Suppressor macrophage treated with lipopolysaccharide for 4 hours (primary cell): ENCODE results near the gene PRR13.
"Not testable (repeated sequence)": the region's sequence is repeated elsewhere in the genome, so short reads cannot be mapped to it uniquely, and the experiment has no call there.

Source experiments
- DNase-seq: peaks from one replicate; pipeline ENCODE4 v3.0.0-alpha.2; 2020

PRR13 gene

DNA sequence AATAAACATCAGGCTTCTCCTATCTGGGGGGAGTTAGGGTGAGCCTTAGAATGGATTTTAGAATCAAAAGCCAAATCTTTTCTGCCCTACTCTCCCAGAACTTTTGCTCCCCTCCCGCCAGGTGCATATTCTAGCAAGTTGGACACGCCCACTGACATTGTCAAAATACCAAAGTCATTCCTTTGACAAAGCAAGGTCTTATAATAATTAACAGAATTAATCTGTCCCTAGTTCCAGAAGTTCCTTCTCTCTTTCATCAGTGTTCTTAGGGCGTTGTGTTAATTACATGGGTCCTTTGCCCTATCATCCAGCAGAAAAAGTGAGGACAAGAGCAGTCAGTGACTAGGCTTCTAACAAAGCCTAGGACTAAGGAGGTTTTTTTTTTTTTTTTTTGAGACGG, 2.4 kb downstream of the PRR13 start:
- DNase-seq, result no peak

DNA sequence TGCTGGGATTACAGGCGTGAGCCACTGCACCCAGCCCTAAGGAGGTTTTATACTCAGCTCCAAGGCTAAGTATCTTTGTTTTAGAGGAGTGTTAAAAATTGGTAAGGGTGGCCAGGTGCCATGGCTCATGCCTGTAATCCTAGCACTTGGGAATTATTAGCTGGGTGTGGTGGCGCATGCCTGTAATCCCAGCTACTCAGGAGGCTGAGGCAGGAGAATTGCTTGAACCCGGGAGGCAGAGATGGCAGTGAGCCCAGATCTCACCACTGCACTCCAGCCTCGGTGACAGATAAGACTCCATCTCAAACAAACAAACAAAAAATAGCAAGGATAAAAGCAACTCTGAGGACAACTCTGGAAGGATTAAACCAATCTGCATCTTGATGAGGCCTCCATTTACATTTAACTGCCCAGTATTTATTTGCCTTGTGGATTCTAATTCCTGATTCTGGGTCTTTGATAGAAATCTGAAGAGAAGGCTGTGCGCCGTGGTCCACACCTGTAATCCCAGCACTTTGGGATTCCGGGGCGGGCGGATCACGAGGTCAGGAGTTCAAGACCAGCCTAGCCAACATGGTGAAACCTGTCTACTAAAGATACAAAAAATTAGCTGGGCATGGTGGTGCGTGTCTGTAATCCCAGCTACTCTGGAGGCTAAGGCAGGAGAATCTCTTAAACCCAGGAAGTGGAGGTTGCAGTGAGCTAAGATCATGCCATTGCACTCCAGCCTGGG, 3.2 kb downstream of the PRR13 start:
- DNase-seq, result not testable (repeated sequence)

DNA sequence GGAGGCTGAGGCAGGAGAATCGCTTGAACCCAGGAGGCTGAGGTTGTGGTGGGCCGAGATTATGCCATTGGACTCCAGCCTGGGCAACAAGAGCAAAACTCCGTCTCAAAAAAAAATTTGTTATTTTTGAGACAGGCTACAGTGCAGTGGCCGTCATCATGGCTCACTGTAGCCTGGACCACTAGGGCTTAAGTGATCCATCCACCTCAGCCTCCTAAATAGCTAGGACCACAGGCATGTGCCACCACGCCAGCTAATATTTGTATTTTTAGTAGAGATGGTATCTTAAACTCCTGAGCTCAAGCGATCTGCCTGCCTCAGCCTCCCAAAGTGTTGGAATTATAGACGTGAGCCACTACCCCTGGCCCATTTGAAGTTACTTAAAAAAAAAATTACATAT, 9.4 kb downstream of the PRR13 start:
- DNase-seq, result no peak

DNA sequence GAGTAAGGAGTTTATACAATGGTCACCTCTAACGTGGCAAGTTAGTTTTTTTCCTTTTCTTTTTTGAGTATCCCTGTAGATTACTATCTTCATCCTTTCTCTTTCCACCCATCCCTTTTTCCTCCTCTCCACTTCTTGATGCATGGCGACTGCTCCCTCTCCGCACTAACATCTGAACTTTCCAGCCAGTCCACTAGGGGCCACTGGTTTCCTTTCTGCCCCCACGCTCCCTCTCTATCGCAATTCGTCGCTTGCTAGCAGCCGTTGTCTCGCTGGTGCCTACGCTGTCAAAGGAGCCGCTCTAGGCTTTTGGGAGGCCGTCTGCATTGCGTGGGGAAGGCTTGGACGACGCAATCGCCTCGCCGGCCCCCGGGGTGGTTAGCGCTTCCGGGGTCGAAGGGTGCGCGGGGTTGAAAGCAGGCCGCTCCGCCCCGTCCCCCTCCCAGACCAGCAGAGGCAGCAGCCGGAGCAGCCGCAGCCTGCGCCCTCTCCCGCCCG, 10.2 kb downstream of the PRR13 start, which contains the start of gene PCBP2:
Gene PCBP2 (plus strand): TSS at position 442 of the 498 bp plus-strand sequence. CDS start 2,699 bp downstream, outside the sequence.
- DNase-seq, result peak; percentile 100

DNA sequence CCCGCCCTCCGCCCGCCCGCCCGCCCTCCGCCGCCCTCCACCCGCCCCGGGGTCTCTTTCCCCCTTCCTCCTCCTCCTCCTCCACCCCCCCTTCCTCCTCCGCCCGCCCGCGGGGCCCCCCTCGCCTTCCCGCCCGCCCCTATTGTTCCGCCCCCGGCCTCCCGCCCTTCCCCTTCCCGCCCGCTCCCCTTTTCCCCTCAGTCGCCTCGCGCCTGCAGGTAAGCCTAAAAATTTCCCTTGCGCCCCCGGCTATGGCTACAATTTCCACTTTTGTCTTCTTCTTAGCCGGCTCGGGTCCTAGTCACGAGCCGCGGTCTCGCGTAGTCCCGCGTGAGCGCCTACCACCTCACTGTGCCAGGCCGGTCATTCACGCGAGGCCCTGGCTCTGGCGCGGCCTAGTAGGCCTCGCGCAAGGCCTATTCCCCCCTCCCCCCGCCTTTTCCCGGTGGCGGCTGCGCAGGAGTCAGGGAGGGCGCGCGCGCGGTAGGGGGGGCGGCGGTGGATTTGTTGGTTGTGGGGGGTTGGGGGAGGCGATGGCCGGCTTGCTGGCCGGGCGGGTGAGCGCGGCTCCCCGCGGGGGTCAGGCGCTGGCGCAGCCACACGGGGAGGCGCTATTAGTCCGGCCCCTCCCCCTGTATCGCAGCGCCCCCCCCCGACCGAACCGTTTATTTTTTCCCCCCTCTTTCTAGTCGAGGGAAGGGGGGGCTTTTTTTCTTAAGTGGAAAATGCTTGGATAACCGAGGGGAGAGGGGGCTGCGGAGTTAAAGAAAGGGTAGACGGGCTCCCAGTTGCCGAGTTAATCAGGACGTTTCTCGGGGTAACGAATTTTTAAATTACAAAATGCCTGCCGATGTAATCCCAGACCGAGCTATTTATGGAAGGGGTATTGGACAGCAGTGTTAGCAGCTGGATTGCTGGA, 10.9 kb downstream of the PRR13 start:
- peak; percentile 83 for DNase-seq

DNA sequence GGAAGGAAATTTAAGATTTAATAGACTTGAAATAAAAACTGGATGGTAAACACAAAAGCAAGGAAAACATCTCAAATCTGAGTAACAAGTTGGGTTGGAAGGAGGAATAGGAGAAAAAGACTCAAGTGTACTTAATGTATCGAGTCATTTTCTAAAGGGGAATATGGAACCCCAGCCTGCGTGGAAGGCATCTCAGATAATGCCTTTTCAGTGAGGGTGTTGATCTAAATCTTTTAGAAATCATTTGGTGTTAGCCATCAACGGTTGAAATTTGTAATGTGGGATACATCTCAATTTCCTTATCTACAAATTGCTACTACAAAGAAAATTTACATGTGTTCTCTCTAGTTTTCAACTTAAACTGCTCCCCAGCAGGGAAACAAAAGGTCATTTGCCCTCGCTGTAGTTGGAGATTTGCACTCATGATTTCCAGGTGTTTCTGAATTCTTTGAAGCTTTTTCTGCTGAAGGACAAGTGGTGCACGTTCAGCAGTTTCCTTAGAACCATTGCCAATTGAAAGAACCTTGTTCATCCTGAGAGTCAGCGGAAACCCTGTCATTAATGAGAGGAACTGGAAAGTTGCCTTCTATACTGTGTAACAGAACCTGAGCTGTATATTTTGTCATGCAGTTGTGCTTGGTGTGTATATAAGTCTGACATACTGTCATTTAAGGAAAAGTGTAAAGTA, 12.6 kb downstream of the PRR13 start:
- no peak for DNase-seq

DNA sequence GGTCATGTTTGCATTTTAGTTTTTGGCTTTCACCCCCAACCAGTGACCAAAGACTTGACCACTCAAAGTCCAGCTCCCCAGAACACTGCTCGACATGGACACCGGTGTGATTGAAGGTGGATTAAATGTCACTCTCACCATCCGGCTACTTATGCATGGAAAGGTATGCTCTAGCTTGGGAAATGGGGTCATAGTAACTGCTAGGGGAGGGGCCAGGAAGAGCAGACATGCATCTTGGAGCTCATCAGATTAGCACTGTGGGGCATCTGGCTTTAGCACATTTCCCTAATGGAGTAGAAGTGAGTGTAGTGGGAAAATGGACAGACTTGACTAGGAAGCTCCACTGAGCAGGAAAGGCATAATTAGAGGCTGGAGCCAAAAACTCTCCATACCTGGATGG, 13.2 kb downstream of the PRR13 start:
- DNase-seq, result no peak

DNA sequence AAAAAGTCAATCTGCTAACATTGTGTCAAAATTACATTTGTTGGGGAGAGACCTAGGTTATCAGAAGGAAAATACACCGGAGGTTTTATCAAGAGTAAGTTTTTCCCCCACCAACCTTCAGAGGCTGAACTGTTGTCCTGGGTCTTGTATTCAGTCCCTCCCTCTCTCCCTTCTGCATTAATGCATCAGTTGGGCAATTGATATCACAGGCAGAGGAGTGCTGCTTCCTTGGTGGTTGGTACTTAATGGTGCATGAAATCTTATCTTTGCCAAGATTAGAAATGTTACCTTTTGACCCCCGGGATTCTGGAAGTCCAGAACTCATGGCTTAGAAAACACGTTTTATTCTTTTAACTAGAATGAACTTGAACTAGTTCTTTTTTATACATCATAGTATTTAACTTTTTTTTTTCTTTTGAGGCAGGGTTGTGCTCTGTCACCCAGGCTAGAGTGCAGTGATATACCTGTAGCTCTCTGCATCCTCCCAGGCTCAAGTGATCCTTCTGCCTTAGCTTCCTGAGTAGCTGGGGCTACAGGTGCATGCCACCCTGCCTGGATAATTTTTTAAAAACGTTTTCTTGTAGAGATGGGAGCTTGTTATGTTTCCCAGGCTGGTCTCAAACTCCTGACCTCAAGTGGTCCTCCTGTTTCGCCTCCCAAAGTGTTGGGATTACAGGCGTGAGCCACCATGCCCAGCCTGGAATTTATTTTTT, 15.3 kb downstream of the PRR13 start:
- no peak for DNase-seq

DNA sequence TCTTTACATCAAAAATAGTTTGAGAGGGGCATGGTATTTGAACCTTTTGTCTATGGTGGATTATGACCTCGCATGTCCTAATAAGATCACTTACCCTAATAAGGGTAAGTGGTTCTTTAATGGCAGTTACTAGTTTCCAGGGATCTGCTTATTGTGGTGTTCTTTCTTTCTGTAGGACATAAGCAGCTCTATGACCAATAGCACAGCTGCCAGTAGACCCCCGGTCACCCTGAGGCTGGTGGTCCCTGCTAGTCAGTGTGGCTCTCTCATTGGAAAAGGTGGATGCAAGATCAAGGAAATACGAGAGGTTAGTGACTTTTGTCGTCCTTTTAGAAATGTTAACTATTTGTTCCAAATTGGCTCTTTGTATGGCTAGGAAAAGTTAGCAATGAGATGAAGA, 17.6 kb downstream of the PRR13 start:
- no peak for DNase-seq

DNA sequence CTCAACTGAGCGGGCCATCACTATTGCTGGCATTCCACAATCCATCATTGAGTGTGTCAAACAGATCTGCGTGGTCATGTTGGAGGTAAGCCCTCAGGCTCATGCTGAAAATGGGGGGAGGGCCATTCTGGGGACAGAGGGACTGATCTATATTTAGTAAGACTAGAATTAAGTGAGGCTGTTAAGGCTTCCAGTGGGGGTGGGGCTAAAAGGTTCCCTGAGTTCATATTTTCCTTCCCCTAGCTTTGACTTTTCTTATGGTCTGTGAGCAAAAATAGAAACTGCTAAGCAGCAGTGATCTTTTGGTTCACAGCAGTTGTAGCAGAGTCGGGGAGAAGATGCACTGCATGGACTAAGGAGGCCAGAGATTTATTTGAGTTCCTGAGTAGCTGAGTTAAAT, 19.5 kb downstream of the PRR13 start:
- no peak for DNase-seq

DNA sequence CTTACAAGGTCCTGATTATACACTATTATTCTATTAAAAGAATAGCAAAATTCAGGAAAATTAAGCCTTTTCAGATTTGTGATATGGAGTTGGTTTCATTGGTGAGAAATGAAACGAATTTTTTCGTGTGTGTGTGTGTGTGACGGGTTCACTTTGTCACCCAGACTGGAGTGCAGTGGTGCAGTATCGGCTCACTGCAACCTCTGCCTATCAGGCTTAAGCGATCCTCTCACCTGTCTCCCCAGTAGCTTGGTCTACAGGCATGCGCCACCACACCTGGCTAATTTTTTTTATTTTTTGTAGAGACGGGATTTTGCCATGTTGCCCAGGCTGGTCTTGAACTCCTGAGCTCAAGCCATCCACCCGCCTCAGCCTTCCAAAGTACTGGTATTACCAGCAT, 20.1 kb downstream of the PRR13 start:
- no peak for DNase-seq

DNA sequence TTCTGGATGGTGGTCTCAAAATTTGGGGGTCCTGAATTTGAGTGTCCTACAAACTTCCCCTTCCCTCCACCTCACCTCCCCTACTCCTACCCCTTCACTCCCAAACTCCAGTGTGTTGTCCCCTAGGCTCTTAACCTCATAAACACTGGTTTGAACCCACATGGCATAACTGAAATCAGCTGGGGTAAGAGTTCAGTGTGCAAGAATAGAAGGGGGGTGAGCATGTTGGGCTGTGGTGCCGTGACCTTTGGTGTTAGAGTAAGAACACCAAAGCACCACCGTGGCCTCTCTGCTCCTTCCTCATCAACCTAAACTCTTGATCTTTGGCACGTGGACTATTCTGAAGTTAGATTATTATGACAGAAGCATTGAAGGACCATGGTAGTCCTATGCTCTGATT, 21.4 kb downstream of the PRR13 start:
- no peak for DNase-seq

DNA sequence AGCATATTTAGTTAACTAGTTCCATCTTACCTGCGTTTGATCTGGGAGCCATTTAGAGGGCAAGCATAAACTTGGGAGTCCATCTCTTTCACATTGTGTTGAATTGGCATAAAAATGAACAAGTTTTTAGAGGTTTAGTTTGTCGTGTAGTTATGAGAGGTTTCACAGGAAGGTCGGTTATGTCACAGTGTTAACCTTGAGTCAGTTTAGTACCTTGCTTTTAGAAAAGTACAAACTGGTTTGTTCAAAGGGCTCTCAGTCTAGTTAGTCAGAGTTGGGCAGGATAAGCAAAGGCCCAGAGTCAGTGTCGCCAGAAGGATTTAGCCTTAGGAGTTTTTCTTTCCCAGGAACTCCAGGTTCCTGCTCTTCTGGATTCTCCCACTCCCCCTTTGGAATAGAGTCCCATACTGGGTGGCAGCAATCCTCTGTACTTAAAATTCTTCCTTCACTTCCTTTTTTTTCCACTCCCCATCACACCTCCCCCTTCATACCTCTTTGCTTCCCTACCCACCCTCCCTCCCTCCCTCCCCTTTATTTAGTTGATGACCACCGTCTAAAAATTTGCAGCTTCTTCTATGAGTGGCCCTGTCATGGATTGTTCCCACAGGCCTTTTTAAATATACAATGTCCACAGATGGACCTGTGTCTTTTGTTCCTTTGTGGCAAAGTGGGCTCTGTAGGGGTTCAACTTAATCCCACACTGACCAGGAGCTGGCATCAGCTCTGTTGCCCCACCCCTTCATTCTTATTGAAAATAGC, 22.4 kb downstream of the PRR13 start:
- DNase-seq, result no peak

DNA sequence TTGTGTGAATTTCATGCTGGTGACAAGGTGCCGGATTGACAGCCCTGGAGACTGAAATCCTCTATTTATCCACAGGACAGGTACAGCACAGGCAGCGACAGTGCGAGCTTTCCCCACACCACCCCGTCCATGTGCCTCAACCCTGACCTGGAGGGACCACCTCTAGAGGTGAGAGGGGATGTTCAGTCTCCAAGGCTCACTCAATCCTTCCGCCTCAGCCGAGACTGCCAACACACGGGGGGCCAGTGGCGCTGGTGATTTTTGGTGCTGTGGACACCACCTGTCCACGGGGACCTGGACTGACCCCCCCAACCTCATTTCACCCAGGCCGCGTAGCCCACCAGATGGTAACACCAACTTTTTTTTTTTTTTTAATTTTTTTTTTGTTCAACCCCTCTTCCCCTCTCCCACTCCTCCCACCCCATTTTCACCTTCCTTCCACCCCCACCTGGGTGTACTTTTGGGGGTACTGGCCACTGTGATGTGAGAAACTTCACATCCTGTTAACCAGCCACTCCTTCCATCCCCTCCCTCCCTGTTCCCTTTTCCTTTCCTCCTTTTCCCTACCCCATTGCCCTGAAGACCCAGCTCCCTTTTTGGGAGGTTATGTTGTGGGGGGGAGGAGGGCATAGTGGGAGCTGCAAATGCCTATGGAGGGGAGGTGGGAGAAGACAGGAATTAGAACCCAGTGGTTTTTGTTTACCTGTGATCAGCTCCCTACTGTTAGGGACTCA, 23.3 kb downstream of the PRR13 start:
- no peak for DNase-seq

DNA sequence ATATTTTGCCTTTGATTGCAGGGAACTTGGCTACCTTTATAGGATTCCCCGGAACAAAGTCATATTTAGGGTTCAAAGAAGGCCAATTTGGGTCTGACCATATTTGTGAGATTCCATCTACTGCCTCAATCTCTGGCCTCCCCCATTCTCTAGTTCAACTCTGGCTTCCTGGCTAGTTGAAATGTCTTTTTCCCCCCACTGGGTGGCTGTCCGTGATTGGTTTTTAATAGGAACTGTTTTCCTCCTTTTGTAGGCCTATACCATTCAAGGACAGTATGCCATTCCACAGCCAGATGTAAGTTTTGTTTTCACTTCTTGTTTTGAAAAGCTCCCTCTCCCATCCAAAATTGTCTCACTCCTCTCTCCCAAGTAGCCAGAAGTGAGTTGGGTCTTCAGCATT, 24.1 kb downstream of the PRR13 start:
- peak; percentile 34 for DNase-seq

DNA sequence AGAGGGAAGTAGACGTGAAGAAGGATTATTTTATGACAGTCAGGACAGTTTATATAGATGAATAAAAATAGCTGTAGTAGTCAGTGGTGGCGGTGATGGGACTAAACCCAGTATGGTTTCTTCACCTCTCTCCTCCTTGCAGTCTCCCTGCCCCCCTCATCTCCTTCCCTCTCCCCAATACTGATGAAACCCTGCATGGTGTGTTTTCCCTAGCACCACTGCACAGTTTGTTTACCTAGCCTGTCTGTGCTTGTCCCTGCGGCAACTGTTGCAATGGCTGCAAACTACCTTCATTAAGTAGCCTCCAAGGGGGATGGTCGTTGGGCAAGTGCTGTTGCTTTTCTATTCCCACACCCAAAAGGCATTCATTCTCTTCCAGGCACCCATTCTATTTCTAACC, 25.1 kb downstream of the PRR13 start:
- no peak for DNase-seq

DNA sequence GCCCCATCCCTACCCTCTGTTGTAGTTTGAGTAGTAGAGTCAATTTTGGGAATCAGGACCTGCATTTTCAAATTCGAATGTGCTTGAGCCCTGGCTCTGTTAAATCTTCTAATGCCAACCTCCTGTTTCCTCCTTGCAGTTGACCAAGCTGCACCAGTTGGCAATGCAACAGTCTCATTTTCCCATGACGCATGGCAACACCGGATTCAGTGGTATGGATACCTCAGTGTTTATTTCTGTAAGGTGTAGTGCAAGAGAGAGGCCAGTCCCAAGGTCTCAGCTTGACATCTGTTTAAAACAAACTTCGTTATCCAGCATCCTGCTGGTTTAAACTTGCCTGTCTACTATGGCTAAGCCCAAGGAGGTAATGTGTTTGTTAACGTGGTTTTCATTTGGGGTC, 25.5 kb downstream of the PRR13 start:
- no peak for DNase-seq

DNA sequence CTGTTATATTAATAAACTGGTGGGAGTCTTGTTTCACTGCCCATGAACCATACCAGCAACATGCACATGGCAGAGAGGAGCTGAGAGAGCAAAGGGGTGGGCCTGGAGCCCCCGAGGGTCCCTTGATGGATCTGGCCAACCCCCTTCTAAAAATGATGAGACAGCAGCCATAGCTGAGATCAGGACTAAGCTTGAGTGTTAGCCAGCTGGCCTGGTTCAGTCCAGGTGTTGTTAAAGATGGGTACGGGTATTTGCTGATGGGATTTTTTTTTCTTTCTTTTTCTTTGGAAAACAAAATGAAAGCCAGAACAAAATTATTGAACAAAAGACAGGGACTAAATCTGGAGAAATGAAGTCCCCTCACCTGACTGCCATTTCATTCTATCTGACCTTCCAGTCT, 26.3 kb downstream of the PRR13 start:
- DNase-seq, result no peak

DNA sequence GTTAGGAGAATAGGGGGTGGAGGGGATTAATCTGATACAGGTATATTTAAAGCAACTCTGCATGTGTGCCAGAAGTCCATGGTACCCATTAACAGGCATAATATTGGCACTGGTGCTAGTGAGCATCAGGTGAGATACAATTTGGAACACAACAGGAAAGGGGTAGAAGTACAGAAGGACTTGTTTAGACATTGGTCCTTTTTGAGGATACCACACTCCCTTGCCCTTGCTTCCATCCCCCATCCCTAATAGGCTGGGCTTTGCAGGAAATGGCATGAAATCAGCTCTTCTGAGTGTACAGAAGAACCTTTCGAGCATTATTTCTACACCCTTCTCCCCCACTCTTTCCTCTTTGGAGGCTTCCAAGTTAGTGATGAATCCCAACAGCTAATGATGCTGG, 26.7 kb downstream of the PRR13 start:
- no peak for DNase-seq

DNA sequence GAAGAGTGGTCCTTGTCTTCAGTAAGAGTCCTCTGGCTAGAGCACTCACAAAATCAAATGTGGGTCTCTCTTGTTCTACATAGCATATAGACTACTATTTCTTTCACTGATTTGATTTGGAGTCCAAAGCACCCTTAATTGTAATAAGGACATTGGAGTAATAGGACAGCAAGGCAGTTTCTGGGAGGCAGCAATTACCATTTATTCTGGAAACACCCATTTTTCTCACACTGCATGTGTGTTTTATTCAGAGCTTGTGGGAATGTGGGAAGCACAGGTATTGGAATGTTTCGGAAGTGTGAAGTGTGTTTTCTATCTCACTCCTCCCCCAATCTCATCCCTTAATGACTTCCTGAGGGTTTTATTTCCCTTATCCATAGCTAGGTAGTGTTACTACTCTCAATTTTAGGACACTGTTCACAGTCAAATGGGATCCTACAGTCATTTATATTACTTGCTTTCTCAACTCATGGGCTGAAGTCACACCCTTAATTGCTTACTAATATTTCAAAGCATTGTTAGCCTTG, 30.6 kb downstream of the PRR13 start:
- no peak for DNase-seq

DNA sequence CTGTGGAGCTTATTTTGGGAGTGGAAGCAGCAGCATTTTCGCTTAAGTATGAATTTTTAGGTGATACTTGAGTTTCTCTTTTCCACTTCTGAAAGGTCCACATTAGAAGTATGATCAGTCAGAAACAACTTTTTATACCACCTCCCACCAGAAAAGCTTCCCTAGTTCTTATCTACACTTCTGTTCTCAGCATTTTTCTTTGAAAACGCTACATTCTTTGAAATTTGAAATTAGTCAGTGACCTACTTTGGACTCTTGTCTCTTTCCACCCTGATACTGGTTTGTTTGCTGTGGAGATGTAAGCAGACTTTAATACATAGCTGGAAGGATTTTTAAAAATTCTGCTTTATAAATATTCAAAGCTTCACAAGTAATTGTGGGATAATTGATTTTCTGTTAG, 32.5 kb downstream of the PRR13 start:
- DNase-seq, result no peak
